IPS DF 19.7 (cell line): ENCODE measurements around the gene KLF16.
A peak's percentile ranks its signal among the peaks of the same experiment; 100 is the strongest.

Source experiments
- DNase-seq: peaks from one replicate; pipeline ENCODE4 v3.0.0-alpha.2; 2013; ENCODE audit warnings: low read depth, low spot score

Gene KLF16

GRCh38 chr19:1855040-1855827 lies 8.1 kb downstream of the KLF16 start:
- DNase-seq: no peak

- DNase-seq: no peak
Measured at GRCh38 chr19:1854542-1855039, 8.8 kb downstream of the KLF16 start.

GRCh38 chr19:1854039-1854541 lies 9.3 kb downstream of the KLF16 start:
- no peak for DNase-seq

GRCh38 chr19:1853295-1854038 lies 9.9 kb downstream of the KLF16 start:
- no peak for DNase-seq

- DNase-seq: no peak
Measured at GRCh38 chr19:1852581-1853128, 10.7 kb downstream of the KLF16 start.

- no peak for DNase-seq
Measured at GRCh38 chr19:1851654-1852580, 11.5 kb downstream of the KLF16 start.

- DNase-seq: no peak
Measured at GRCh38 chr19:1850809-1851653, 12.3 kb downstream of the KLF16 start.

- DNase-seq: no peak
Measured at GRCh38 chr19:1849886-1850398, 13.4 kb downstream of the KLF16 start.

- no peak for DNase-seq
Measured at GRCh38 chr19:1849132-1849474, 14.3 kb downstream of the KLF16 start.

- DNase-seq: peak; percentile 60
Measured at GRCh38 chr19:1848399-1849131, 14.8 kb downstream of the KLF16 start, which contains the start of gene REXO1. TSS of gene REXO1 (minus strand) at chr19:1848483. CDS start at chr19:1848358, 125 bp downstream.

GRCh38 chr19:1847684-1848398 lies 15.5 kb downstream of the KLF16 start:
- DNase-seq: no peak

GRCh38 chr19:1847348-1847683 lies 16.1 kb downstream of the KLF16 start:
- no peak for DNase-seq

GRCh38 chr19:1846517-1847204 lies 16.7 kb downstream of the KLF16 start:
- DNase-seq: no peak

- DNase-seq: no peak
Measured at GRCh38 chr19:1845642-1846041, 17.7 kb downstream of the KLF16 start.

GRCh38 chr19:1845125-1845515 lies 18.3 kb downstream of the KLF16 start:
- DNase-seq: no peak

GRCh38 chr19:1844513-1845124 lies 18.8 kb downstream of the KLF16 start:
- DNase-seq: no peak

- no peak for DNase-seq
Measured at GRCh38 chr19:1843646-1844394, 19.6 kb downstream of the KLF16 start.
